Psoas muscle (tissue), 8 donors: ENCODE results near the gene TMEM100. TPM values are rescaled to one million over a fixed set of nuclear protein-coding genes. Genes with fewer than 3 reads are reported as not detected.

Experiments
- ATAC-seq, 4 donors: fragments of 200-7000 bp; cut with Tn5 transposase; one replicate each; pipeline ENCODE4 v1.9.1; 2020; ENCODE audit warnings: moderate library complexity in 3 of 4, mild to moderate bottlenecking in 2 of 4
- DNase-seq, 2 donors: peaks; one replicate each; pipeline ENCODE4 v3.0.0-alpha.2; 2020
- H3K27ac ChIP-seq: fragments of 200-600 bp; one replicate; pipeline ENCODE4 v1.8.0; 2022
- H3K27me3 ChIP-seq, 3 donors: fragments of 200-600 bp in 1 of 3; one replicate each; pipeline versions ENCODE4 v1.6.1 to v1.8.0; 2013 to 2022; ENCODE audit warnings: low read length in 2 of 3, mild to moderate bottlenecking in 2 of 3, moderate library complexity in 1 of 3; ENCODE audit not compliant: insufficient read depth in 3 of 3
- H3K36me3 ChIP-seq, 2 donors: fragments of 200-600 bp in 1 of 2; one replicate each; pipeline versions ENCODE4 v1.6.1 to v1.8.0; 2013 to 2022; ENCODE audit warnings: low read depth in 1 of 2, mild to moderate bottlenecking in 1 of 2, moderate library complexity in 1 of 2; ENCODE audit not compliant: insufficient read depth in 1 of 2
- H3K4me1 ChIP-seq: fragments of 200-600 bp; one replicate; pipeline ENCODE4 v1.8.0; 2022
- H3K4me3 ChIP-seq: fragments of 200-600 bp; one replicate; pipeline ENCODE4 v1.8.0; 2022; ENCODE audit warnings: mild to moderate bottlenecking
- H3K9me3 ChIP-seq: fragments of 200-600 bp; one replicate; pipeline ENCODE4 v1.8.0; 2022
- WGBS, 3 donors: extraction: QIAGEN DNeasy Blood & Tissue Kit; methylation state at CpG; one replicate each; pipeline versions ENCODE4 v1.1.6 to v1.1.7; 2013; 5-methylcytosine and 5-hydroxymethylcytosine counted together
- intact Hi-C, 2 donors: fragments of 100-400 bp; cut with DNase I; formaldehyde crosslinking; loops; one replicate each; pipeline versions ENCODE4 v1.11.0 to v1.14.2; 2022
- polyA plus RNA-seq, 3 donors: library from polyadenylated mRNA; stranded (reverse); fragments of 200-250 nt; gene quantifications; one replicate each; pipeline ENCODE4 v1.2.3, GENCODE V29; 2013
- total RNA-seq, 4 donors: library from RNA; stranded (reverse); fragmentation: NEBNext Ultra II Directional in 2 of 4; extraction: Animal tissue kit (Norgen Biotek cat#: 25700) in 2 of 4; gene quantifications; one replicate each; pipeline versions ENCODE4 v1.2.1 to v1.2.4, GENCODE V29; 2021 to 2023
- TF ChIP-seq, protein P1 (sequence below): fragments of 200-600 bp; IDR thresholded peaks from one replicate; pipeline ENCODE4 v1.8.0; 2022; ENCODE audit warnings: antibody characterized with exemption
- donor health status: healthy with polysubstance abuse.
- donor health status: DM: no; HTN: no; CAD: no; lungs with moderate emphysema.
- donor health status: Bipolar disorder and iron deficiency.
- donor health status: healthy.
- donor health status: DM: yes; HTN: yes; CAD: no.
- donor health status: DM: no; HTN: no; CAD: no.
- donor health status: DM: no; HTN: no; CAD: no.
- donor health status: DM: yes; HTN: yes; CAD: no.

TMEM100 gene
- total and polyA plus RNA-seq, 7 donors, result 2.3 to 79.9 (median 7.3) TPM

DNA sequence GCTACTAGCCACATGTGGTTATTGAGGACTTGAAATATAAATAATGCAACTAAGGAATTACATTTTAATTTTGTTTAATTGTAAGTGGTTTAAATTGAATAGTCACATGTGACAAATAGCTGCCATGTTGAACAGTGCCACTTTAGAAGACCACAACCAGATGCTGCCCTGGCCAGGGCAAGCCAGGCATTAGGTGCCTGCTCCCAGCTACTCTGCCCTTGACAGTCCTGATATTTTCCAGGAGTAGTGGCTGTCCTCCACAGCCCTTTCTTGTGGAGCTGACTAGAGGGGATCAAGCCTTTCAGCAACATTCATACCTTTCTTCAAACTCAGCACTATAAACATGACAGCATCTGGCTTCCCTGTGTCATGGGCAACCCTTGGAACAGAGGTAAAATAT is 31.0 kb downstream of the TMEM100 start:
- intact Hi-C loops, result no loop called here
- Histone ChIP-seq H3K4me1 (peaks cover 3% of the 10 kb centered on the region), H3K9me3 (no peaks in the 10 kb centered on the region), H3K27me3 (no peaks in the 10 kb centered on the region), H3K36me3 (no peaks in the 10 kb centered on the region), H3K27ac (no peak overlapping the region), H3K4me3 (no peak overlapping the region)
- ATAC-seq (no peak), DNase-seq (no peak)
- TF ChIP-seq, protein P1, sequence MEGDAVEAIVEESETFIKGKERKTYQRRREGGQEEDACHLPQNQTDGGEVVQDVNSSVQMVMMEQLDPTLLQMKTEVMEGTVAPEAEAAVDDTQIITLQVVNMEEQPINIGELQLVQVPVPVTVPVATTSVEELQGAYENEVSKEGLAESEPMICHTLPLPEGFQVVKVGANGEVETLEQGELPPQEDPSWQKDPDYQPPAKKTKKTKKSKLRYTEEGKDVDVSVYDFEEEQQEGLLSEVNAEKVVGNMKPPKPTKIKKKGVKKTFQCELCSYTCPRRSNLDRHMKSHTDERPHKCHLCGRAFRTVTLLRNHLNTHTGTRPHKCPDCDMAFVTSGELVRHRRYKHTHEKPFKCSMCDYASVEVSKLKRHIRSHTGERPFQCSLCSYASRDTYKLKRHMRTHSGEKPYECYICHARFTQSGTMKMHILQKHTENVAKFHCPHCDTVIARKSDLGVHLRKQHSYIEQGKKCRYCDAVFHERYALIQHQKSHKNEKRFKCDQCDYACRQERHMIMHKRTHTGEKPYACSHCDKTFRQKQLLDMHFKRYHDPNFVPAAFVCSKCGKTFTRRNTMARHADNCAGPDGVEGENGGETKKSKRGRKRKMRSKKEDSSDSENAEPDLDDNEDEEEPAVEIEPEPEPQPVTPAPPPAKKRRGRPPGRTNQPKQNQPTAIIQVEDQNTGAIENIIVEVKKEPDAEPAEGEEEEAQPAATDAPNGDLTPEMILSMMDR, result no peak

DNA sequence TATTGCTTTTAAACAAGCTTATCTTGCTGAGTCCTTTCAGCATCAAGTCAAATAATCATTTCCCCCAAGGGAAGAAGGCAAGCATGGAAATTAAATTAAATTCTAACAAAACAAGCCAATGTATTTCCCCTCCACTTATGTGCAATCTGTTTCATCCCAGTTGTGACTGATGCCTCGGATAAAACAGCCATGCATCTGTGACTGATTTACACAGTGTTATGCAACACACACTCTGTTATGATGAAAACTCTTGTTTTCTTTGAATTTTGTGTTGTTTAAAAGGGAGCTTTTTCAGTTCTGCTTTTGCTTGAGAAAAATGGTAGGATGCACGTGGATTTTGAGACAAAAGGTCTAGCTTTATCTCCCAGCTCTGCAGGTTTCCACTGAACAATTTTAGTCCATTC is 32.6 kb downstream of the TMEM100 start:
- WGBS, 3 donors, result 47 to 52% (median 50%) methylated on average over 2 of the region's 2 CpGs
- no peaks in the 10 kb centered on the region for H3K27me3 ChIP-seq
- H3K4me1 ChIP-seq, result peaks cover 3% of the 10 kb centered on the region
- intact Hi-C loops, result no loop called here
- DNase-seq, result no peak
- ATAC-seq, result no peak
- no peaks in the 10 kb centered on the region for H3K36me3 ChIP-seq
- H3K4me3 ChIP-seq, result no peak overlapping the region
- H3K27ac ChIP-seq, result no peak overlapping the region
- TF ChIP-seq, protein P1, result no peak
- no peaks in the 10 kb centered on the region for H3K9me3 ChIP-seq

DNA sequence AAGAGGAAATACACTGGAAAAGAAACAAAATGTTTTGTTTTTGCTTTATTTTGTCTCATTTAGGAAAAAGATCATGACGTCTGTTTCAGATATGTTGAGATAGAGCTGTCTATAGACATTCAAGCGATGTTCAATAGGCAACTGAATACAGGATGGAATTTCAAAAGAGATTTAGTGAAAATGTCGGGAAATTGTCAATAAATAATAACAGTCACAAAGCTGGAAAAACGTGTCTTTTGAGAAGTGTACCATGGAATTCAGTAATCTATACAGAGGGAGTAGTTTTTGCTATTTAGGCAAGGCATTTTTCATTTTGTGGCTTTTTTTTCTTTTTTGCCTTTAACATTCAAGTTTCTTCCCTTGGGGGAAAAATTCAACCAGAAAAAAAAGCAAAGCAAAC is 33.0 kb downstream of the TMEM100 start:
- H3K27me3 ChIP-seq, result no peaks in the 10 kb centered on the region
- 71 to 78% (median 74%) methylated on average over 4 of the region's 4 CpGs for whole genome bisulfite sequencing, 3 donors
- H3K36me3 ChIP-seq, result no peaks in the 10 kb centered on the region
- no peaks in the 10 kb centered on the region for H3K9me3 ChIP-seq
- peaks cover 3% of the 10 kb centered on the region for H3K4me1 ChIP-seq
- H3K27ac ChIP-seq, result no peak overlapping the region
- intact Hi-C loops, result no loop called here
- ATAC-seq, result no peak
- TF ChIP-seq, protein P1, result no peak
- H3K4me3 ChIP-seq, result no peak overlapping the region
- DNase-seq, result no peak

DNA sequence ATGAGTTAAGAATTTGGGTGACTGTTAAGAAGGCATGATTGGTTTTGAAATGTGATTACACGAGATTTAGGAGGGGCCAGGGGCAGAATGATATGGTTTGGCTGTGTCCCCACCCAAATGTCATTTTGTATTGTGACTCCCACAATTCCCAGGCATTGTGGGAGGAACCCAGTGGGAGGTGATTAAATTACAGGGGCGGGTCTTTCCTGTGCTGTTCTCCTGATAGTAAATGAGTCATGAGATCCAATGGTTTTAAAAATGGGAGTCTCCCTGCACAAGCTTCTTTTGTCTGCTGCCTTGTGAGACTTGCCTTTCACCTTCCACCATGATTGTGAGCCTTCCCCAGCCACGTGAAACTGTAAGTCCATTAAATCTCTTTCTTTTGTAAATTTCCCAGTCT is 34.6 kb downstream of the TMEM100 start:
- H3K4me3 ChIP-seq, result no peak overlapping the region
- ATAC-seq, result no peak

DNA sequence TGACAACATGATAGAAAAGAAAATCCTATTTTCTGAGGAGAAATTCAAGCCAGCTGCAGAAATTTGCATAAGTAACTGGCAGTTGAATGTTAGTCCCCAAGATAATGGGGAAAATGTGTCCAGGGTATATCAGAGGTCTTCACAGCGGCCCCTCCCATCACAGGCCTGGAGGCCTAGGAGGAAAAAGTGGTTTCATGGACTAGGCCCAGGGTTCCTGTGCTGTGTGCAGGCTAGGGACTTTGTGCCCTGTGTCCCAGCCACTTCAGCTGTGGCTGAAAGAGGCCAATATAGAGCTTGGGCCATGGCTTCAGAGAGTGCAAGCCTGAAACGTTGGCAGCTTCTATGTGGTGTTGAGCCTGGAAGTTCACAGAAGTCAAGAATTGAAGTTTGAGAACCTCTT is 35.6 kb downstream of the TMEM100 start:
- DNase-seq (no peak), ATAC-seq (no peak)
- Histone ChIP-seq H3K27ac (no peak overlapping the region), H3K27me3 (no peaks in the 10 kb centered on the region), H3K4me1 (no peaks in the 10 kb centered on the region), H3K4me3 (no peak overlapping the region), H3K36me3 (no peaks in the 10 kb centered on the region), H3K9me3 (no peaks in the 10 kb centered on the region)
- intact Hi-C loops, result no loop called here
- WGBS, 3 donors, result 73 to 94% (median 89%) methylated on average over 2 of the region's 2 CpGs
- TF ChIP-seq, protein P1, result no peak

More for the DNA sequence above, 34.6 kb downstream of the TMEM100 start:
- intact Hi-C loops, result no loop called here
- no peak overlapping the region for H3K27ac ChIP-seq
- no peaks in the 10 kb centered on the region for H3K4me1 ChIP-seq
- no peaks in the 10 kb centered on the region for H3K27me3 ChIP-seq
- 81 to 91% (median 86%) methylated on average over 3 of the region's 3 CpGs for WGBS, 3 donors
- no peak for DNase-seq
- TF ChIP-seq, protein P1, result no peak
- H3K9me3 ChIP-seq, result no peaks in the 10 kb centered on the region
- no peaks in the 10 kb centered on the region for H3K36me3 ChIP-seq
